Stimulated activated CD8-positive, alpha-beta memory T cell treated with anti-CD3 and anti-CD28 coated beads, Interleukin-12 subunit alpha, Interleukin-12 subunit beta, amount 100 ng/mL, for 24 hours (primary cell): ENCODE results near the gene AGBL4.
"Not testable (repeated sequence)": the region's sequence is repeated elsewhere in the genome, so short reads cannot be mapped to it uniquely, and the experiment has no call there.

Experiments
- DNase-seq: peaks from one replicate; pipeline ENCODE4 v3.0.0-alpha.2; 2020; ENCODE audit errors: extremely low read depth

The AGBL4 gene

DNA sequence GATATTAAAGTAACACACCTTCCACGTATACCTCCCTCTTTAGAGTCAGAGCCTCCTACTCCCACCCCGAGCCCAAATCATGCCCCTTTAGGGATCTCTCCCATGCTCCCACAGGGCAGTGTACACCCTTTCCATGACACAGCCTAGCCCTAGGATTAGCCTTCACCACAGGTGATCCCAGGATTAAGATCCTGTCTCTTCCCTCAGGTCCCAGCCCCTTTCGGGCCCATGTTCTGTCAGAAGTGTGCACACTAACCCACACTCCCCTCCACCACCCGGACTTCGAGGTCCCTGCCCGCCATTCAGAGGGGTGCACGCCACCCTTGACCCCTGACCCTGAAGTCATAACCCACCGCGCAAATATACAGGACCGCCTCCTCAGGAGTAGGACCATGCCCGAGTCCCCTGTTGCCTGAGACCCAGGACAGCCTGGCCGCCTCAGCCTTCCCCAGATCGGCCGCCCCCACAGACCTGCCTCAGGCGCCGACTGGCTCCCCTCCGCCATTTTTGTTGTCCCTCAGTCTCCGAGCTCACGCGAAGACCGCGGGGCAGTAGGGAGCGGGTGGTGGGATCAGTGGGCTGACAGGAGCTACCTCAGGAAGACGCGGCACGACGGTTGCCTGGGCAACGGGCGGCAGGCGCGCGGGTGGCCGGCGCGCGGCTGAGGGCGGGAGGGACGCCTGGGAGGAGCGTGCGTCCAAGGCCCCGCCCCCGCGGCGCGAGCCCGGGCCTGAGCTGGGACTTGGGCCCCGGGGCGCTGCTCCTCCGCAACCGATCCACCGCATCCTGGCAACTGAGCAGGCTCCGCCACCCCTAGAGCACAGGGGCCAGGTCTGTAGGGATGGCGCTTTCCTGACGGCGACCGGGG, at the start of gene AGBL4:
Gene AGBL4 (minus strand): TSS at position 663 of the 868 bp plus-strand sequence.
- DNase-seq: no peak

DNA sequence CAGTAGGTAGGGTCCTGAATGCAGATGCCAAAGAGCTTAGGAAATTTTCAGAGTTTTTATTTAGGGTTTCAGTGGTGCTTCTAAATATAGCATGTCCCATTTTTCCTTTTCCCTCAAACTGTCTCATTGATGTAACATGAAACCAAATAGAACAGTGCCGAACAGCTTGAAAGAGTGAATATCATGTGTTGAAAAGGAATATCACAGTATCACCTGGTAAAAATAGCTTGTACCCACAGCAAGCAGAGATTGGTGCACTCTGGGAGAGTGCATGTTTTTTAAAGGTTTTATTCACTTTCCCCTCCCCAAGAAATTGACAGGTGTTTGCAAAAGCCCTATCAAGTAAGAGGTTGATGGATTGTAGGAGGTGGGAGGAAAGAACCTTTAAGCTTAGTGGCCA, 43.1 kb upstream of the AGBL4 start:
- DNase-seq: no peak

DNA sequence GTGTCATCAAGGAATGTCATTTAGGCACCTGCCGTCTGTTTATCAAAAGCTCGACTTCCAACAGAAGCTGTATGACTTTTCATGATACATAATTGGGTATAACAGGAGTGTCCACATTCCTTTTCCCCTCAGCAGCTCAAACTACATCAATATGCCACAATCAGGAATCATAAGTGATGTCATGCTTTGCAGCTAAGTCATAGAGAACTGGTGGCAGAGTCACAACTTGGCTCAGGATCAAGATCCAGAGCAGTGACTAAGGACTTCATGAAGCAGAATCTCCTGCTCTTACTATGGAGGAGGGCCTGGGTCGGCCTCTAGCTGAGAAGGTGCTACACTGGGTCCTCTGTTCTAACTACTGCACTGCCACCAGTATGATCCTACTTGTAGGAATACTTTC, 36.5 kb upstream of the AGBL4 start:
- DNase-seq: no peak

DNA sequence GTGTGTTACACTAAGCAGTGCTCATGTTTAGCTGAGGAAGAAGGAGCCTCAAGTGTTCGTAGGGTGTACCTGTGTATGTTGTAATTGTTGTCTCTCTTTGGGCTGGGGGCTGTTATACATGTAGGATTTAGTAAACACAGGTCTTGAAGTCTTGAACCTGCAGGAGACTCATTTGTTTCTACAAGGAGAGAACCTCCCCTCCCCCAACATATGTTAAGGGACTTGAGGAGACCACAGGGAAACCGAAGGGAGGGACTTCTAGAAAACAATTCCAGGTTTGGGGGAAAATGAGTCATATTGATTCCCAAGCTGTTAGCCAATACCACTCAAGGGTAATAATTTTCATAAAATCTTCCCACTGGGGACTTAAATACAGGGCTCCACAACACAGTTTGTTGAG, 25.0 kb upstream of the AGBL4 start:
- DNase-seq: no peak

DNA sequence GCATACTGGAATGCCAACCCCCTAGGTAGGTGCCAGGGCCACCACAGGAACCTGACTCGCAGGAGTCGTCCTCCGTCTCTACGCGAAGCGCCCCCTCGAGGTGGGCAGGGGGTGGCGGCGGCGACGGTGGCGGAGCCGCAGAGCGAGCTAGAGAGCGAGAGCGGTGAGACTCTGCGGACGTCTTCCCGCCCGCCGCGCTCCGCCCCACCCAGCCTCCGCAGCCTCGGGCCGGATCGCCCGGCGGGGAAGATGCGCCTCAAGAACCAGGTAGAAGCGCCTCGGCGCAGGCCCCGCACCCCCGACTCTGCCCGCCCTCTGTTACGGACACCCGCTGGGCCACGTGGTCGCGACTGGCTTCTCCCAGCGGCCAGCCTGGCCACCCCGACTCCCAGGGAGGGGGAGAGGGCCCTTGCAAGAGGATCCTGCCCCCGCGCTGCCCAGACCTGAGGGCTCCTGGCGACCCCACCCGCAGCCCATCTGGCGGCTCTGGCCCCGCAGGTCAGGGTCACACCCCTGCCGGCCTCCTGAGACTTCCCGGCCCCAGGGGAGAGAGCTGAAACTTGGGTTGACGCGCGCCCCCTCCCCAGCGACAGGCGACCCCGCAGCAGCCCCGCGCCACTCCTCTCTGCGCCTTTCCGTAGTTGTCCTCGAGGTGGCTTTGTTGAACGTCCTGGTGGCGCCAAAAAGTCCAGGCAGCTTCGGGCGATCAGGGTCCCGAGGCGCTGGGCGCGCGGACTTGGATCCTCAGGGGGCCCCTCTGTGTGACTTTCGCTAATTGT, 24.4 kb upstream of the AGBL4 start:
- DNase-seq: no peak

DNA sequence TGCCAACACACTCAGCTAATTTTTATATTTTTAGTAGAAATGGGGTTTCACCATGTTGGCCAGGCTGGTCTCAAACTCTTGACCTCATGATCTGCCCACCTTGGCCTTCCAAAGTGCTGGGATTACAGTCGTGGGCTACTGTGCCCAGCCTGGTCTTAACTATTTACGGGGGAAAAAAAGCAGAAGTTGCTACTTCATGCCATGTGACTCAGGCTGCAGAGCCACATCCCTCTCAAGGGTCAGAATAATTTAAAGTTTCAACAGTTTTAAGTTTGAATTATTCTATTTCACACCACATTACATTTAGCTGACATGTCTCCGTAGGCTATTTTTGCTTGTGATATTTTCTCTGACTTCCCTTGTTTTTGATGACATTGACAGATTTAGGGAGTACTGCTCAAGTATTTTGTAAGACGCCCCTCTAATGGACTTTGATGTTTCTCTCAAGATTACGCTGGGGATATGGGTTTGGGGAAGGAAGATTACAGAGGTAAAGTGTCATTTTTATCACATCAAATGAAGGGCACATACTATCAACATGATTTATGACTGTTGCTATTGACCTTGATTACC, 14.6 kb upstream of the AGBL4 start:
- no peak for DNase-seq

DNA sequence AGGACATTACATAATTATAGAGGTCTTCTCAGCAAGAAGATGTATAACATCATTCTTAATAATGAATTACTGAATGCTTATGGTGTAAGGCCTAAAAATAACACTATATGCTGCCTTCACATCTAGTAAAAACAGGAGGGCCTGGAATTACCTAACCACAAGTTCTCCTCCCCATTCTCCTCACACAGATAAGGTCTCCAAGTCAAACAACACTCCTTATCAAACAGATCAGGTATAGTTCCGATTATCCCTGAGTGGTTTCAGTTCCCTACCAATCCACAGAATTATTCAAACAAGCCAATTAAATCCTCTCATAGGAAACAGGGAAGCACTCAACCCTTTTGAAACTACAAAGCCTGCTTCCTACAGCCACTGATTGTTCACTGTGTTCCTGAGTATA, 4.0 kb upstream of the AGBL4 start:
- DNase-seq: no peak

DNA sequence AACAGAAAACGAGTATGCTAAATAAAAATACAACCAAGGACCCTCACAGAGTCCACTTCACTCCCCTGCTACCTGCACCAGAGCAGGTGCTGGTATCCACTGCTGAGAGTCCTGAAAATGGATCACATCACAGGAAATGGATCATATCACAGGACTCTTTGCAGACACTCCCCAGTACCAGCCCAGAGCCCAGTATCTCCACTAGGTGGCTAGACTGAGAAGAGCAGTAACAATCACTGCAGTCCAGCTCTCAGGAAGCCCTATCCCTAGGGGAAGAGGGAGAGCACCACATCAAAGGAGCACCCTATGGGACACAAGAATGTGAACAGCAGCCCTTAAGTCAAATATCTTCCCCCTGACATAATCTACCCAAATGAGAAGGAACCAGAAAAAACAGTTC, 28.0 kb downstream of the AGBL4 start:
- DNase-seq: no peak

DNA sequence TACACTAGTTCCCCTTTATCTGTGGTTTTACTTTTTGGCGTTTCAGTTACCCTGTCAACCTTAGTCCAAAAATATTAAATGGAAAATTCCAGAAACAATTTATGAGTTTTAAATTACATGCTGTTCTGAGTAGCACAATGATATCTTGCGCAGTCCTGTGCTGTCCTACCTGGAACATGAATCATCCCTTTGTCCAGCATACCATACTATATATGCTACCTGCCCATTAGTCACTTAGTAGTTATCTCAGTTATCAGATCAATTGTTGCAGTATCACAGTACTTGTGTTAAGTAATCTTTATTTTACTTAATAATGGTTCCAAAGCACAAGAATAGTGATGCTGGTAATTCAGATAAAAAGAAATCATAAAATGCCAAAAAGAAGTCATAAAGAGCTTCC, 52.7 kb downstream of the AGBL4 start:
- no peak for DNase-seq

DNA sequence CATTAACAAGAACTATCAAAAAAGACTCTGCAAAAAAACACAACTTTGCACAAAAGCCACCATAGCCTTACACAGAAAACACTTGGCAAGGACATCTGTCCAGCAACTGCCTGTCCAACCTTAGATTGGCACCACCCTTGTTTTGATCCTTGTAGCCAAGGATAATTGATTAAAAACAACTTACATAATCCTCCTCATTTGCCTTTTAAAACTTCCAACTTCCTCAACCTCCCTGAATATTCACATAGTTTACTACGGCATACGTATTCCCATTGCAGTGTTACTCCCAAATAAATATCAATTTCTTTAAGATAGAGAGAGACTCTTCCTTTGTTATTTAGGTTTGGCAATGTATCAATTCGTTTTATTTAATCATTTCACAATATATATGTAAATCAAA, 72.4 kb downstream of the AGBL4 start:
- DNase-seq: no peak

DNA sequence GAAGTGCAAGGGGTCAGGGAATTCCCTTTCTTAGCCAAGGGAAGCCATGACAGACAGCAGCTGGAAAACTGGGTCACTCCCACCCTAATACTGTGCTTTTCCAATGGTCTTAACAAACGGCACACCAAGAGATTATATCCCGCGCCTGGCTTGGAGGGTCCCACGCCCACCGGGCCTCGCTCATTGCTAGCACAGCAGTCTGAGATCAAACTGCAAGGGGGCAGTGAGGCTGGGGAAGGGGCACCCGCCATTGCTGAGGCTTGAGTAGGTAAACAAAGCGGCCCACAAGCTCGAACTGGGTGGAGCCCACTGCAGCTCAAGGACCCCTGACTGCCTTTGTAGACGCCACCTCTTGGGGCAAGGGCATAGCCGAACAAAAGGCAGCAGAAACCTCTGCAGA, 108.5 kb downstream of the AGBL4 start:
- DNase-seq: not testable (repeated sequence)

DNA sequence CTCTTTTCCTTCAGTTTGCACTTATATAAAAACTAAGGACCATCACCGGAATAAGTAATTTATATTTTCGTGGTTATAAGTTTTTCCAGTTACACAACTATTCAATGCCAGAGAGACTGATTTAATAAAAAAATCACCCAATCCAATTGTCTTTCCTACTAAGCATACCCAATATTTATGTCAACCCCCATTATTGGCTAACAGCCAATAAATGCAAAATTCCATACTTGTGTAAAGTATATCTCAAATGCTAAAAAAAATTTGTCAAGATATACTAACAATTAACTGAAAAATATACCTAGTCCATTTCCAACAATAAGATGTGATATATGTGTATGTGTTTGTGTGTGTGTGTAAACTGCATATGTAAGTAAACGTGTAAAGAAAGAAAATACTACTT, 117.4 kb downstream of the AGBL4 start:
- no peak for DNase-seq

DNA sequence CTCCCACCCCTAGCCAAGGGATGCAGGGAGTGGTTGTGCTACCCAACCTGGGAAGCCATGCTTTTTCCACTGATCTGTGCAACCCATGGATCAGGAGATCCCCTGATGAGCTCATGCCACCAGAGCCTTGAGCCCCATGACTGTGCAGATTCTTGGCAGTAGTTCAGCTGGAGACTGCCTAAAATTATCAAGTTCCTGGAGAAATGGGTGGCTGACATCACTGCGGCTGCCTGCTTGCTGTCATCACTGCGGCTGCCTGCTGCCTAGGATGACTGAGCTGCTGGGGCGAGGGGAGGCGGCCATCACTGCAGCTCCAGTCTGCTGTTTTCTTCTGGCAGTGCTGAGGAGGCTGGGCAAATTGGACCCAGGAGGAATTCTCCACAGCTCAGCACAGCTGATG, 159.2 kb downstream of the AGBL4 start:
- DNase-seq: no peak

DNA sequence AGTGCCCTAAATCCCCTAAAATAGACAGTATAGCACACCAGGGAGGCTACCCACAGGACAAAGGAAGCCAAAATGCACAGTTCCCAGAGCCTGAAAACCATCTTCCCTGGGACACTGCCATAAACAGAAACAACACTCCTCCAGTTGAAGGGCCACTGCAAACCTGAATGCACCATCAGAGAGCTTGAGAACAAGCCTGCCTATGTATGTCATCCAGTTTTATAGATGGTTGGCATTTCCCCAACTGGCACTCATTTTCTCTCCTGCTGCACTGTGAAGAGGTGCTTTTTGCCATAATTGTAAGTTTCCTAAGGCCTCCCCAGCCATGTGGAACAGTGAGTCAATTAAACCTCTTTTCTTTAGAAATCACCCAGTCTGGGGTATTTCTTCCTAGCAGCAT, 169.0 kb downstream of the AGBL4 start:
- no peak for DNase-seq

DNA sequence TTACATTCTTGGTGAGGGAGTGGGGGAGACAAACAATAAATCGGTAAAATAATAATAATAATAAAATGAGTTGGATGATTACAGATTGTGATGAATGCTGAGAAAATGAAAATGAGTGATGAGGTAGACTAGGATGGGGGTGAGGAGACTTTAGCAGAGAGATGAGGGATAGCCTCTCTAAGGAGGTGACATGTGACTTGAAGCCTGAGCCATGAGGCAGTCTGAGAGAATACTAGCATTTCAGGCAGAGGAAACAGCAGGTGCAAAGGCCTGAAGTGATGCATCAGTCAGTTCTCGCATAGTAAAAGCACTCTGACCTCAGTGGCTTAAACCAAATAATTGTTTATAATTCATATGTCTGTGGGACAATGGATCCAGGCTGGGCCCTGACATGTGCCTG, 181.2 kb downstream of the AGBL4 start:
- no peak for DNase-seq

DNA sequence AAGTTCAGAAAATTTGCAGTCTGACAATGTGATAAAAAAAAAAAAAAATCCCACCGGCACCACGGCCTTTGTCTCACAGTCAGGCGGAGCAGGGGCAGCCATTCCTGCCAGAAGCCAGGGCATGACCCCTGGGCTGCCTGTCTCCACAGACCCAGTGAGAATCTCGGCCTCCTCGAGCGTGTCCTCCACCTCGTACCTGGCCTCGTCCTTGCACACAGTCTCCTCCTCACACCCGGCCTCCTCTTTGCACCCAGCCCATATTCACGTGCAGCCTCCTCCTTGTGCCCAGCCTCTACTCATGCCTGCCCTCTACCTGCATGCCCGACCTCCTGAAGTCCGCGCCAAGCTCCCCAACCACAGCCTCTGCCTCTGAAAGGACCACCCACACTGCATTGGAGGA, 182.0 kb downstream of the AGBL4 start:
- DNase-seq: no peak

DNA sequence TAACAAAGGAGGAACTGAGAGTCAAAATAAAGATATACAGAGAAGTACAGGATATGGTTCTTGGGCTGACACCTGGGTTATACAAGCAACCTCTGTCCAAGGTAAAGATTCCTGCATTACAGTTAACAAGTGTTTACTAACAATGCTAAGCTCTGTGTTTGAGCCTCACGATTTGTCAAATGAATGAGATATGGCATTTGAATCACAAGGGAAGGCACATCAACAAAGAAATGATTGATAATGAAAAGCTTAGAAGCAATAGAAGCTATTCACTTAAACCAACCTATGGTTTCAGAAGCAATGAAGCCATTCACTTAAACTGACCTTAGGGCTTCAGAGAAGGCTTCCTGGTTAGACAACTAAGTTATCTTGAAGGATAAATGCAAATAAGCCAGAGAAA, 199.5 kb downstream of the AGBL4 start:
- no peak for DNase-seq

DNA sequence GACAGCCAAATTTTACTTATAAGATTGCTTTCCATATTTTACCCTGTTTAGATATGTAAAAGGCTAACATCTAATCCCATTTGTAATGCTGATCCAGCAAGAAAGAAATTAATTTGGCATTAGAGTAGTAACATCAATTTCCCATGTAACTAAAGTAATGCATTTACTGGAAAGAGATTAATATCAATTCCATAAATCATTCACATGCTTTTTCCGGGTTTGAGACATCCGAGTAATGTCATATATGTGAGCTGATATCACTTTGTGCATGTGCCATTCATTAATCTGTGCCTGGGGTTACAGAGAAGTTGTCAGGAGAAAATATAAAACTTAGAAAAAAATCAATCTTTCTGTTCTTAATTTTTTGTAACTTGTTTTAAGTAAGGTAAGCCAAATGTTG, 206.1 kb downstream of the AGBL4 start:
- no peak for DNase-seq

DNA sequence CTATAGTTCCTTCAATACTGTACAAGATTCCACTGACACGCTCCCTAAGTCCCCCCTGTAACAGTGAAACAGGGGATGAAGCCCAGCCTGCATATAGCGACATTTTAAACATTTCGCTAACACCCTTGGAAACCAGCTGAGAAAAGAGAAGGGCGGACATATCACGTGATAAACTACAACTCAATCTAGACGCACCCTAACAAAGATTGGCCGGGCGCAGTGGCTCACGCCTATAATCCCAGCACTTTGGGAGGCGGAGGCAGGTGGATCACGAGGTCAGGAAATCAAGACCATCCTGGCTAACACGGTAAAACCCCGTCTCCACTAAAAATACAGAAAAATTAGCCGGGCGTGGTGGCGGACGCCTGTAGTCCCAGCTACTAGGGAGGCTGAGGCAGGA, 236.7 kb downstream of the AGBL4 start:
- not testable (repeated sequence) for DNase-seq

DNA sequence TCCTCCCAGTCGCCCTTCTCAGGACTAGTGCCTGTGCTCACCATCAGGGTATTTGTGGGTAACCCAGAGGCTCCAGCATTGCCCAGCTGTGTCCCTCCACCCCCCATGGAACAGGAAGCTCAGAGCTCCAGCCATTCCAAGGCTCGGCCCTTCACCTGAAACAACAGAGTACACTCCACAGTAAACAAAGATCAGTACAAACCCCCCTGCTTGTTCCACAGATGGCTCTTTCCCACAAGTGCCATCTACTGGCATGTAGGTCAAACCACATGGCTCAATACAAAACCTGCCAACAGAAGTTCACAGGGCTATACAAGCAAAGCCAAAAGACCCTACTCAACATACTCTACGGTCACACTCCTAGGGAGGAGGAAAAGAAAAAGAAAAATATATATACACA, 258.7 kb downstream of the AGBL4 start:
- no peak for DNase-seq

DNA sequence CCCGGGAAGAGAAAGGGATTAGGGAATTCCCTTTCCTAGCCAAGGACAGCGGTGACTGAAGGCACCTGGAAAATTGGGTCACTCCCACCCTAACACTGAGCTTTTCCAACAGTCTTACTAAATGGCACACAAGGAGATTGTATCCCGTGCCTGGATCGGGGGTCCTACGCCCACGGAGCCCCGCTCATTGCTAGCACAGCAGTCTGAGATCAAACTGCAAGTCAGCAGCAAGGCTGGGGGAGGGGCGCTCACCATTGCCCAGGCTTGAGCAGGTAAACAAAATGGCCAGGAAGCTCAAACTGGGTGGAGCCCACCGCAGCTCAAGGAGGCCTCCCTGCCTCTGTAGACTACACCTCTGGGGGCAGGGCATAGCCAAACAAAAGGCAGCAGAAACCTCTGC, 285.6 kb downstream of the AGBL4 start:
- DNase-seq: not testable (repeated sequence)

DNA sequence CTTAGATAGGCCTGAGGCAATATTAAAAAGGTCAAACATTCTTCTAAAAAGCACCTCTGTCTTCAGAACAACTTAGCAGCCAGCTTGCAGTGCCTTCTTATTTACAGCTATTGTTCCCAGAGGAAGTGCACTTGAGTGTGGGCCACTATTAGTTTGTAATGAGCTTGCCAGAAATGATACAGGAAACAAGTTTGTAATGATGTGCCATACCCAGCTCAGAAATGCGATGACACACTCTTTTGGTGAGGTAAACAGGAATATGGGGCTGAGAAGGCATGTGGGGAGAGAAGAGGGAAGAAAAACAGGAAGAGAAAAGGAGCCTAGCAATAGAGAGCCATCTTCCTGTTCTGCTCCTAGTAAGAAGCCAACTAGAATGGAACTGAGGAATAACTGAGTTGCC, 295.4 kb downstream of the AGBL4 start:
- DNase-seq: no peak

DNA sequence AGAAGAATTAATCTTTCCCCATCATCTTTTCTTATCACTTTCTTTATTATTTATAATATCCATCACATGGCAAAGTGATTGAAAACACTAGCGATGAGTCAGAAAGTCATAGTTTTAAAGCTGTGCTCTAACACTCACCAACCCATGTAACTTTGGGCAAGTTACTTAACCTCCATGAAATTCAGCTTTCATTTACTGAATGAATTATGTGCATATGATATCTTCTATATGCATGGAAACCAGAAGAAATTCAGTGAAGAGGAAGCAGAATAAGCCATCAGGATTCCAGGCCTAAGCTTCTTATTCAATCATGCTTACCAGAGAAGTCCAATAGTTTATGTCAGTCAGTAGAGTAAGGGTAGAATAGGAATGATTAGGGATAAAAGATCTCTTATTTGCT, 300.1 kb downstream of the AGBL4 start:
- no peak for DNase-seq
